ENCODE measurements around the gene MMAA.

DNA sequence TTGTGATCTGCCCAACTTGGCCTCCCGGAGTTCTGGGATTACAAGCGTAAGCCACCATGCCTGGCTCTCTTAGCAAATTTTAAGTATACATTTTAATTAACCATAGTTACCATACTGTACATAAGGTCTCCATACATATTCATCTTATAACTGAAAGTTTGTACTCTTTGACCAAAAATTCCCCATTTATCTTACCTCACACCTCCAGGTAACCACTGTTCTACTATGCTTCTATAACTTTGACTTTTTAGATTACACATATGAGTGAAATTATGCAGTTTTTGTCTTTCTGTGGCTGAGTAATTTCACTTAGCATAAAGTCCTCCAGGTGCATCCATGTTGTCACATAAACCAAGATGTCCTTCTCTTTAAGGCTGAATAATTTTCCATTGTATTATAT lies 78.1 kb downstream of the MMAA start:
- no peak for TF ChIP-seq BRCA1 (IDR thresholded peaks at IDR 0.05)
- no peak for TF ChIP-seq BRCA1 (CRISPR knock-in tag; IDR thresholded peaks at IDR 0.05)
- TF ChIP-seq EZH2 (IDR thresholded peaks at IDR 0.05; ENCODE audit: borderline replicate concordance, low read depth, low read length) = no peak
- no peak for TF ChIP-seq ZNF146 (CRISPR knock-in tag; IDR thresholded peaks at IDR 0.05; ENCODE audit: unreplicated experiment)
- no peak for TF ChIP-seq SMARCB1 (IDR thresholded peaks at IDR 0.05; ENCODE audit: insufficient read length, low read depth)
- TF ChIP-seq FOXK2 (conservative IDR thresholded peaks at IDR 0.05 in 1 of 2, IDR thresholded peaks at IDR 0.05 in 1 of 2; ENCODE audit: low read depth in 2 of 2) = no peak
- TF ChIP-seq, protein P1, sequence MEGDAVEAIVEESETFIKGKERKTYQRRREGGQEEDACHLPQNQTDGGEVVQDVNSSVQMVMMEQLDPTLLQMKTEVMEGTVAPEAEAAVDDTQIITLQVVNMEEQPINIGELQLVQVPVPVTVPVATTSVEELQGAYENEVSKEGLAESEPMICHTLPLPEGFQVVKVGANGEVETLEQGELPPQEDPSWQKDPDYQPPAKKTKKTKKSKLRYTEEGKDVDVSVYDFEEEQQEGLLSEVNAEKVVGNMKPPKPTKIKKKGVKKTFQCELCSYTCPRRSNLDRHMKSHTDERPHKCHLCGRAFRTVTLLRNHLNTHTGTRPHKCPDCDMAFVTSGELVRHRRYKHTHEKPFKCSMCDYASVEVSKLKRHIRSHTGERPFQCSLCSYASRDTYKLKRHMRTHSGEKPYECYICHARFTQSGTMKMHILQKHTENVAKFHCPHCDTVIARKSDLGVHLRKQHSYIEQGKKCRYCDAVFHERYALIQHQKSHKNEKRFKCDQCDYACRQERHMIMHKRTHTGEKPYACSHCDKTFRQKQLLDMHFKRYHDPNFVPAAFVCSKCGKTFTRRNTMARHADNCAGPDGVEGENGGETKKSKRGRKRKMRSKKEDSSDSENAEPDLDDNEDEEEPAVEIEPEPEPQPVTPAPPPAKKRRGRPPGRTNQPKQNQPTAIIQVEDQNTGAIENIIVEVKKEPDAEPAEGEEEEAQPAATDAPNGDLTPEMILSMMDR (IDR thresholded peaks at IDR 0.05 in 2 of 3, conservative IDR thresholded peaks at IDR 0.05 in 1 of 3; ENCODE audit: insufficient read depth in 2 of 3, low read depth in 1 of 3, low read length in 3 of 3) = no peak
- no peak for TF ChIP-seq SMAD2 (IDR thresholded peaks at IDR 0.05; ENCODE audit: low read depth, low read length)
- TF ChIP-seq, protein P2, sequence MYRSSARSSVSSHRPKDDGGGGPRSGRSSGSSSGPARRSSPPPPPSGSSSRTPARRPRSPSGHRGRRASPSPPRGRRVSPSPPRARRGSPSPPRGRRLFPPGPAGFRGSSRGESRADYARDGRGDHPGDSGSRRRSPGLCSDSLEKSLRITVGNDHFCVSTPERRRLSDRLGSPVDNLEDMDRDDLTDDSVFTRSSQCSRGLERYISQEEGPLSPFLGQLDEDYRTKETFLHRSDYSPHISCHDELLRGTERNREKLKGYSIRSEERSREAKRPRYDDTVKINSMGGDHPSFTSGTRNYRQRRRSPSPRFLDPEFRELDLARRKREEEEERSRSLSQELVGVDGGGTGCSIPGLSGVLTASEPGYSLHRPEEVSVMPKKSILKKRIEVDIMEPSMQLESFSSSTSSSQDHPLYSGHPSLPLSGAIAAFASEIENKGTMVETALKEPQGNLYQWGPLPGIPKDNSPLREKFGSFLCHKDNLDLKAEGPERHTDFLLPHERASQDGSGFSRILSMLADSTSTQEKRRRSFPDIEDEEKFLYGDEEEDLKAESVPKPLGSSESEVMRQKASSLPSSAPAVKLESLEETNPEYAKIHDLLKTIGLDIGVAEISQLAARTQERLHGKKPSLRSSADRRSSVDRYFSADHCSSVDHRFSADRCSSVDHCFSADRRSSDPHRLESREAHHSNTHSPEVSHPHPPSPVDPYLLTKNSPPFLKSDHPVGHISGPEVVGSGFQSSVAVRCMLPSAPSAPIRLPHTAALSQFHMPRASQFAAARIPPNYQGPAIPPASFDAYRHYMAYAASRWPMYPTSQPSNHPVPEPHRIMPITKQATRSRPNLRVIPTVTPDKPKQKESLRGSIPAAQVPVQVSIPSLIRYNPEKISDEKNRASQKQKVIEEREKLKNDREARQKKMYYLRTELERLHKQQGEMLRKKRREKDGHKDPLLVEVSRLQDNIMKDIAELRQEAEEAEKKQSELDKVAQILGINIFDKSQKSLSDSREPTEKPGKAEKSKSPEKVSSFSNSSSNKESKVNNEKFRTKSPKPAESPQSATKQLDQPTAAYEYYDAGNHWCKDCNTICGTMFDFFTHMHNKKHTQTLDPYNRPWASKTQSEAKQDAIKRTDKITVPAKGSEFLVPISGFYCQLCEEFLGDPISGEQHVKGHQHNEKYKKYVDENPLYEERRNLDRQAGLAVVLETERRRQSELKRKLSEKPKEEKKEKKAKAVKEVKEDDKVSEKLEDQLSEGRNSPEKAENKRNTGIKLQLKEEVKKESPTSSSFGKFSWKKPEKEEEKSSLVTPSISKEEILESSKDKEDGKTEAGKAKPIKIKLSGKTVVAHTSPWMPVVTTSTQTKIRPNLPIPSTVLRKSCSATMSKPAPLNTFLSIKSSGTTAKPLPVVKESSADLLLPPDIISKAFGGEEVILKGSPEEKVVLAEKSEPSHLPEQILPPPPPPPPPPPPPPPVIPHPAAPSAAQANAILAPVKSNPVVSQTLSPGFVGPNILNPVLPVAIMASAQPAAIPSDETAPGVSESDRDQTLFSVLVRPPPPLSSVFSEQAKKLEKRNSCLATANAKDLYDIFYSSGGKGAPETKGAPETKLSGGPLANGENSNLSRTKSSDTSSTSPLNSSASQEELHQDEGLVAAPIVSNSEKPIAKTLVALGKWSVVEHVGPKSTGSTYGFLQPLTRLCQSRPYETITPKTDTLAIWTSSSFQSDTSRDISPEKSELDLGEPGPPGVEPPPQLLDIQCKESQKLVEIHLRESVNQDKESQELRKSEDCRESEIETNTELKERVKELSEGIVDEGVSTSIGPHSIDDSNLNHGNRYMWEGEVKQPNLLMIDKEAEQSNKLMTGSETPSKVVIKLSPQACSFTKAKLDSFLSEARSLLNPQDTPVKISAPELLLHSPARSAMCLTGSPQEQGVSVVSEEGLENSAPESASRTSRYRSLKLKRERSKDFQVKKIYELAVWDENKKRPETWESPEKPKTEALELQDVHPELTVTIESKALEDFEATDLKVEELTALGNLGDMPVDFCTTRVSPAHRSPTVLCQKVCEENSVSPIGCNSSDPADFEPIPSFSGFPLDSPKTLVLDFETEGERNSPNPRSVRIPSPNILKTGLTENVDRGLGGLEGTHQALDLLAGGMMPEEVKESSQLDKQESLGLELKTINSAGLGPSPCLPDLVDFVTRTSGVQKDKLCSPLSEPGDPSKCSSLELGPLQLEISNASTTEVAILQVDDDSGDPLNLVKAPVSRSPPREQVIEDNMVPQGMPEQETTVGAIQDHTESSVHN (IDR thresholded peaks at IDR 0.05; ENCODE audit: borderline replicate concordance in 1 of 2, low read depth in 1 of 2) = no peak
- no peak for TF ChIP-seq CHD2 (IDR thresholded peaks at IDR 0.05; ENCODE audit: low read depth, low read length)
- TF ChIP-seq FOXA1 (IDR thresholded peaks at IDR 0.05; ENCODE audit: borderline replicate concordance) = no peak
- TF ChIP-seq SUPT5H (IDR thresholded peaks at IDR 0.05) = no peak
- TF ChIP-seq POLR2A (conservative IDR thresholded peaks at IDR 0.05) = no peak
